ENCODE measurements around the gene SAGE1.
A peak's percentile ranks its signal among the peaks of the same experiment; 100 is the strongest.
"Not testable (repeated sequence)": the region's sequence is repeated elsewhere in the genome, so short reads cannot be mapped to it uniquely, and the experiment has no call there.

SAGE1 gene, protein sequence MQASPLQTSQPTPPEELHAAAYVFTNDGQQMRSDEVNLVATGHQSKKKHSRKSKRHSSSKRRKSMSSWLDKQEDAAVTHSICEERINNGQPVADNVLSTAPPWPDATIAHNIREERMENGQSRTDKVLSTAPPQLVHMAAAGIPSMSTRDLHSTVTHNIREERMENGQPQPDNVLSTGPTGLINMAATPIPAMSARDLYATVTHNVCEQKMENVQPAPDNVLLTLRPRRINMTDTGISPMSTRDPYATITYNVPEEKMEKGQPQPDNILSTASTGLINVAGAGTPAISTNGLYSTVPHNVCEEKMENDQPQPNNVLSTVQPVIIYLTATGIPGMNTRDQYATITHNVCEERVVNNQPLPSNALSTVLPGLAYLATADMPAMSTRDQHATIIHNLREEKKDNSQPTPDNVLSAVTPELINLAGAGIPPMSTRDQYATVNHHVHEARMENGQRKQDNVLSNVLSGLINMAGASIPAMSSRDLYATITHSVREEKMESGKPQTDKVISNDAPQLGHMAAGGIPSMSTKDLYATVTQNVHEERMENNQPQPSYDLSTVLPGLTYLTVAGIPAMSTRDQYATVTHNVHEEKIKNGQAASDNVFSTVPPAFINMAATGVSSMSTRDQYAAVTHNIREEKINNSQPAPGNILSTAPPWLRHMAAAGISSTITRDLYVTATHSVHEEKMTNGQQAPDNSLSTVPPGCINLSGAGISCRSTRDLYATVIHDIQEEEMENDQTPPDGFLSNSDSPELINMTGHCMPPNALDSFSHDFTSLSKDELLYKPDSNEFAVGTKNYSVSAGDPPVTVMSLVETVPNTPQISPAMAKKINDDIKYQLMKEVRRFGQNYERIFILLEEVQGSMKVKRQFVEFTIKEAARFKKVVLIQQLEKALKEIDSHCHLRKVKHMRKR

GRCh38 chrX:135893294-135893817, at the start of gene SAGE1, which contains the start of gene CT45A10:
TSS of gene SAGE1 (plus strand) at chrX:135893716. CDS start at chrX:135896243, 2,527 bp downstream.
TSS of gene CT45A10 (minus strand) at chrX:135893444. CDS start at chrX:135885344, 8,100 bp downstream.
- no peak for DNase-seq (ENCODE audit: low read depth)

DNA sequence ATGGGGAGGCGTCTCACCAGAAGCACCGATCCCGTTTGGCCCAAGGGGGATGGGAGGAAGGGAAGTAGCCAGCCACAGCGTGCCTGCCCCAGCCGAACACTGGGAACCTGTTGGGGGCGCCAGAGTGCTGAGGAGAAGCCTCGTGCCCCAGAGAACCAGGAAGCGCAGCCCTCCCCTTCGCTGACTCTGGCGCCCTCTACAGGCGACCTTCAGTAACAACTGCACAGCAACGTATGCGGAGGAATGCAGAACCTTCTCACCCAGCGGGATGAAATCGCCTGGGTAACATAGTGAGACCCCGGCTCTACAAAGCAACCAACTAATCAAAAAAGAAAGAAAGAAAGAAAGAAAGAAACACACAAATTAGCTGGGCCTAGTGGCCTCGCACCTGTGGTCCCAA, 39.1 kb upstream of the SAGE1 start, which contains the start of gene CT45A8:
TSS of gene CT45A8 (minus strand) at position 101 of the 400 bp plus-strand sequence. CDS start 3,755 bp downstream, outside the sequence.
- not testable (repeated sequence) for DNase-seq (ENCODE audit: low read depth)

DNA sequence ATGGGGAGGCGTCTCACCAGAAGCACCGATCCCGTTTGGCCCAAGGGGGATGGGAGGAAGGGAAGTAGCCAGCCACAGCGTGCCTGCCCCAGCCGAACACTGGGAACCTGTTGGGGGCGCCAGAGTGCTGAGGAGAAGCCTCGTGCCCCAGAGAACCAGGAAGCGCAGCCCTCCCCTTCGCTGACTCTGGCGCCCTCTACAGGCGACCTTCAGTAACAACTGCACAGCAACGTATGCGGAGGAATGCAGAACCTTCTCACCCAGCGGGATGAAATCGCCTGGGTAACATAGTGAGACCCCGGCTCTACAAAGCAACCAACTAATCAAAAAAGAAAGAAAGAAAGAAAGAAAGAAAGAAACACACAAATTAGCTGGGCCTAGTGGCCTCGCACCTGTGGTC, 21.8 kb upstream of the SAGE1 start, which contains the start of gene CT45A9:
TSS of gene CT45A9 (minus strand) at position 101 of the 400 bp plus-strand sequence. CDS start 3,751 bp downstream, outside the sequence.
- DNase-seq (ENCODE audit: low read depth), result not testable (repeated sequence)

DNA sequence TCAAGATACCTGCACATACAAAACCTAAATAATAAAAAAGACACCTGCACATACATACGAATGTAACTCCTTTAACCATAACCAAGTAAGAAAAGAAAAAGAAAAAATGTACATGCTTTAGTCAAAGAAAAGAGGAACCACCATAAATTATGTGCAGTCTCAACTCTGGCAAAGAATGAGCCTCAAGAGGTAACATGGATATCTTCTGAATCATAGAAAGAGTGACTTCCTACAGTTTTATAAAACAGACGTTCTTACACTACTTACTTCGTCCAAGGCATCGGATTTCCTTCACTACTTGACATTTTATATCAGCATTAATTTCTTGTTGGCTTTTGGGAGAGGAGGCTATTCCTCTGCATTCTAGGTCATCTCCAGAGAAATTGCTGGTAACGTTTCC, 10.8 kb upstream of the SAGE1 start:
- not testable (repeated sequence) for DNase-seq (ENCODE audit: low read depth)

DNA sequence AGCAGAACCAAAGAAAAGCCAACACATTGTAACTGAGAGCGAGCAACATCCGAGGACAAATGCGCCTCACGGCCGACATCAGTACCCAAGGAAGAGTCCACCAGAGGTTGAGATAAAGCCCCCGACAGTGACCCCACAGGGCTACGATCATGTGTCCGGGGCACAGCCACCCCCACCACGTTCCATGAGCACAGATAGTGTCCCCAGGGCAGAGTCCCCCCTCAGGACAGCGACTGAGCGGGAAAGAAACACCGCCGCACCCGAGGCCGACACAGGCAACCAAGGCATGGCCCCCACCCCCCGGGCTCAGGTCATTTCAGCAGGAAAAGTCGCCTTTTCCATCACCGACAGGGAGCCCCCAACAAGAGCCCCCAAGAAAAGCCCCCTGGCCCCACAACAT, 5.3 kb upstream of the SAGE1 start:
- DNase-seq (ENCODE audit: low read depth), result not testable (repeated sequence)

DNA sequence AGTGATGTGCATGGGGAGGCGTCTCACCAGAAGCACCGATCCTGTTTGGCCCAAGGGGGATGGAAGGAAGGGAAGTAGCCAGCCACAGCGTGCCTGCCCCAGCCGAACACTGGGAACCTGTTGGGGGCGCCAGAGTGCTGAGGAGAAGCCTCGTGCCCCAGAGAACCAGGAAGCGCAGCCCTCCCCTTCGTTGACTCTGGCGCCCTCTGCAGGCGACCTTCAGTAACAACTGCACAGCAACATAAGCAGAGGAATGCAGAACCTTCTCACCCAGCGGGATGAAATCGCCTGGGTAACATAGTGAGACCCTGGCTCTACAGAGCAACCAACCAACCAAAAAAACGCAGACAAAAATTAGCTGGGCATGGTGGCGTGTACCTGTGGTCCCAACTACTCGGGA, 4.5 kb upstream of the SAGE1 start:
- peak; percentile 22 for DNase-seq (ENCODE audit: low read depth)

DNA sequence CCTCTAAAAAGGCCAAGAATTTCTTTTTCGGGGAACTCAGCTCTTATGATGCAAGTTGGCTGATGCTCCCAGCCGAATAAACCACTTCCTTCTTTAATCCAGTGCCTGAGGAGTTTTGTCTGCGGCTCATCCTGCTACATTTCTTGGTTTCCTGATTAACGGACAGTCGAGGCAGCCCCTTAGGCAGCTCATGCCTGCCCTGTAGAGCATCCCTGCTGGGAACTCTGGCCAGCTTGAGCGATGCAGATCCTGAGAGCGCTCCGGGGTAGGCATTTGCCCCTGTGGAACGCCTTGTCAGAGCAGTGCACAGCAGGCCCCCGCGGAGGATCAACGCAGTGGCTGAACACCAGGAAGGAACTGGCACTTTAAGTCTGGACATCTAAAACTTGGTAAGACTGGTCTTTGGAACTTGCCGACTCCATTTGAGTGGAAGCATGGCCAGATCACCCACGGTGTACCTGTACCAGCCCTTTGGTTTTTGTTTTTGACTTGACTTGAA, 3.4 kb upstream of the SAGE1 start:
- DNase-seq (ENCODE audit: low read depth), result no peak

- no peak for DNase-seq (ENCODE audit: low read depth)
Measured at GRCh38 chrX:135892781-135893180, 735 bp upstream of the SAGE1 start.

GRCh38 chrX:135910251-135910650, 16.7 kb downstream of the SAGE1 start:
- no peak for DNase-seq (ENCODE audit: low read depth)

DNA sequence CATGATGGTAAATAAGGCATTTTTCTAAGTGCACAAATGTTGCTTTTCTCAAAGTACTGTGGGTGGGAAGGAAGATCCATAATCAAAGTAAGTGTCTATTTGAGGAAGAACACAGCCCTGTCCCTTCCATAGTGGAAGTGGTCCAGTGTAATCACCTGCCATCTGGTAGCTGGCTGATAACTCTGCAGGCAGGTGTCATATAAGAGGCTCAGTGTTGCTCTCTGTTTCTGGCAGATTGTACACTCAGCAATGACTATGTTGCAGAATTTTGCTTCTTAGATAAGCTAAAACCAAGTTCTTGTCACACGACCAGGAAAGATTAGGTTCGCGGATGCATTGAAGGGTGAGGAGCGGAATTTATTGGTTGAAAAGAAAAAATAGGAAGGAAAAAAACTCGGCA, 20.9 kb downstream of the SAGE1 start:
- DNase-seq (ENCODE audit: low read depth), result no peak

DNA sequence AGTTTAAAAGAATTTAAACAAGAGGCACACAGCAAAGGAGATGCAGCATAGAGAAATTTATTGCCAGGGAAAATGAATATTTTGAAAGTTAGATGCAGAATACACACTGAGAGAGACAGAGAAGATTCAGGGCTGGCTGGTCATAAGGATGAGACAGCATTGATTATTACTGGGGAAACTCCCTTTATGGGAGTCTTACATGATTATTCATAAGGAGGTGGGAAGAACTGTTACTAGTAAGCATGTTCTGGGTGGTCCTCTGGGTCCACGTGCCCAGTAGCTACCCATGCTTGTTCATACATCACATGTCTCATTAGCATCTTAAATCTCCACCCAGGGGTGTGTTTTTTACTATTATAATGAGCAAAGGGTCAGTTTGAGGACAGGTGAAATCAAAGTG, 27.0 kb downstream of the SAGE1 start:
- DNase-seq (ENCODE audit: low read depth), result not testable (repeated sequence)

- no peak for DNase-seq (ENCODE audit: low read depth)
Measured at GRCh38 chrX:135923353-135923752, 29.8 kb downstream of the SAGE1 start.

DNA sequence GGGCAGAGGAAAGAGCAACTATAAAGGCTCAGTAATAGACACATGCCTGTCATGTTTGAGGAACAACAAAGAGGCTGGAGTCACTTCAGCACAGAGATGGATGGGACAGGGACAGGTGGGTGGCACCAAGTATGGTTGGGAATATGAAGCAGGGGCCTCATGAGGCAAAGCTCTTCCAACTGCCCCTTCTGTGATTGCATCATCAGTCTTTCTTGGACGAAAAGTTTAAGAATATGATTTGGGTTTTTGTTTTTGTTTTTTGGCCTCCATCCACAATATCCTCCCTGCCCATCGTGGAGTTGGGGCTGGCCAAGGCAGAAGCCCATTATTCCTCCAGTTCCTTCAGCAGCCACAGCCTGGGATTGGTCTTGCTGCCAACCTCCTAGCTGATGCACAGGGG, 34.4 kb downstream of the SAGE1 start:
- no peak for DNase-seq (ENCODE audit: low read depth)

GRCh38 chrX:135931644-135932487, 38.4 kb downstream of the SAGE1 start:
- DNase-seq (ENCODE audit: low read depth), result peak; percentile 22

DNA sequence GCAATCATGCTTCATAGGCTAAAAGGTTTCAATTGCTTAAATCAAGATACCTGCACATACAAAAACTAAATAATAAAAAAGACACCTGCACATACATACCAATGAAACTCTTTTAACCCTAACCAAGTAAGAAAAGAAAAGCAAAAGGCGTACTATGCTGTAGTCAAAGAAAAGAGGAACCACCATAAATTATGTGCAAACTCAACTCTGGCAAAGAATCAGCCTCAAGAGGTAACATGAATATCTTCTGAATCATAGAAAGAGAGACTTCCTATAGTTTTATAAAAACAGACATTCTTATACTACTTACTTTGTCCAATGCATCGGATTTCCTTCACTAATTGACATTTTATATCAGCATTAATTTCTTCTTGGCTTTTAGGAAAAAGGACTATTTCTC, 51.0 kb downstream of the SAGE1 start:
- no peak for DNase-seq (ENCODE audit: low read depth)

- no peak for DNase-seq (ENCODE audit: low read depth)
Measured at GRCh38 chrX:135951291-135951690, 57.8 kb downstream of the SAGE1 start.

Measured in activated T-cell treated with anti-CD3 and anti-CD28 coated beads for 48 hours (primary cell).